Stimulated activated CD4-positive, alpha-beta T cell treated with anti-CD3 and anti-CD28 coated beads, Interleukin-1b, Interleukin-23, amount 100 ng/mL, for 48 hours (primary cell): ENCODE data around the gene BPIFB3.

Experiments used
- DNase-seq: peaks from one replicate; pipeline ENCODE4 v3.0.0-alpha.2; 2020

Gene BPIFB3

DNA sequence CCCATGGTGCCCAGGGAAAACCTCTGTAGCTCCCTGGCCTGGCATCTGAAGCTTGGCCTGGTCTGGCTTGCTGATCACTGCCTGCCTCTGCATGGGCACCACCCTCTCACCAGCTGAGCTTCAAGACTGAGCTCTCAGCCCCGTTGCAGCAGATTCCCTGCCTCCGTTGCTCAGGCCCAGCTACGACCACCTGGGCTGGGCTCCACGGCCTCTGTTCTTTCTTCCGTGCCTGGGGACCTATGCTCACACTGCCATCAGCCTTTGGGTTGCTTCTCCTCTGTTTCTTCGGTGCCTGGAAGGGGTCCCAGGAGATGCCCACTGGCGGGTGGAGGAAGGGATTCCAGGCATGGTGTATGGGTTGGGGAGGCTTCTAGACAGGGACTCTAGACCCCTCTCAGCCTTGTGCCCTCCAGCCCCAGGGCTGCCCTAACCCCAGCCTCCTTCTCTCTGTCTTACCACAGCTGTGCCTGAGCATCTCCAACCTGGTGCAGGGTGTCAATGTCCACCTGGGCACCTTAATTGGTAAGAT is 37.1 kb upstream of the BPIFB3 start:
- DNase-seq, result no peak

DNA sequence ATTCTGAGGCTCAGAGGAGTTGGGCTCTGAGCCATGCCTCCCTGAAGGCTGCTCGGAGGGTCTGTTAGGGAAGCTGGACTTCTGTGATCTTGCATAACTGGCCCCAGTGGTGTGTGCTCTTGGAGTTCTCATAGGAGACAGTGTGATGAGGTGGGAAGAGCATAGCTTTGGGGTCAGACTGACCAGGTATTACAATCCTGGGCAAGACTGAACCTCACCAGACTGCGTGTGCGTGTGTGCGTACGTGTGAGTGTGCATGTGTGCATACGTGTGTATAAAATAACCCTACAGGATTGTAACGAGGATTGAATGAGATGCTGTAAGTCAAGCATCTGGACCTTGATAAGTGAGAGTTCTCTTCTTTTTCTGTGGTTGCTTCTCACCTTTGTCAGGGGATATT is 36.2 kb upstream of the BPIFB3 start:
- DNase-seq, result no peak

DNA sequence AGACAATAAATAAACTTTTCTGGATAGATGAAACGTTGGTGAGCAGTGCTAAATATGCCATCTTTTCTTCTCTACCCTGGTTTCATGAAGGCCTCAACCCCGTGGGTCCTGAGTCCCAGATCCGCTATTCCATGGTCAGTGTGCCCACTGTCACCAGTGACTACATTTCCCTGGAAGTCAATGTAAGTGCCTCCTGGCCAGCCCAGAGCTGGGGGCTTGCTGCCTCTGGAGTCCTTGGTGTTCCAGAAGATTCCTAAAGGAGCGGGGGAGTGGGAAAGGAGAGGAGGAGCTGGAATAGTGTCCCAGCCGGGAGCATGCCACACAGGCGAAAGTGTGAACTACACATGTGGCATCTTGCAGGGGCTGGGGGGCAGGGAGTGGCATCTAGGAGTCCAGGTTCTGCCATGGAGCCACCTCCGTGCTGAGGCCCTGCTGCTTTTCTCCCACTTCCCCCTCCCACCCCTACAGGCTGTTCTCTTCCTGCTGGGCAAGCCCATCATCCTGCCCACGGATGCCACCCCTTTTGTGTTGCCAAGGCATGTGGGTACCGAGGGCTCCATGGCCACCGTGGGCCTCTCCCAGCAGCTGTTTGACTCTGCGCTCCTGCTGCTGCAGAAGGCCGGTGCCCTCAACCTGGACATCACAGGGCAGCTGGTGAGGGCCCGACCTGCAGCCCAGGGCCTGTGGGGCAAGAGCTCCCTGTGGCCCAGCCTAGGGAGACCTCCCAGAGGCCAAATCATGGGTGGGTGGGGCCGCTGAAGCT is 35.4 kb upstream of the BPIFB3 start:
- DNase-seq, result no peak

DNA sequence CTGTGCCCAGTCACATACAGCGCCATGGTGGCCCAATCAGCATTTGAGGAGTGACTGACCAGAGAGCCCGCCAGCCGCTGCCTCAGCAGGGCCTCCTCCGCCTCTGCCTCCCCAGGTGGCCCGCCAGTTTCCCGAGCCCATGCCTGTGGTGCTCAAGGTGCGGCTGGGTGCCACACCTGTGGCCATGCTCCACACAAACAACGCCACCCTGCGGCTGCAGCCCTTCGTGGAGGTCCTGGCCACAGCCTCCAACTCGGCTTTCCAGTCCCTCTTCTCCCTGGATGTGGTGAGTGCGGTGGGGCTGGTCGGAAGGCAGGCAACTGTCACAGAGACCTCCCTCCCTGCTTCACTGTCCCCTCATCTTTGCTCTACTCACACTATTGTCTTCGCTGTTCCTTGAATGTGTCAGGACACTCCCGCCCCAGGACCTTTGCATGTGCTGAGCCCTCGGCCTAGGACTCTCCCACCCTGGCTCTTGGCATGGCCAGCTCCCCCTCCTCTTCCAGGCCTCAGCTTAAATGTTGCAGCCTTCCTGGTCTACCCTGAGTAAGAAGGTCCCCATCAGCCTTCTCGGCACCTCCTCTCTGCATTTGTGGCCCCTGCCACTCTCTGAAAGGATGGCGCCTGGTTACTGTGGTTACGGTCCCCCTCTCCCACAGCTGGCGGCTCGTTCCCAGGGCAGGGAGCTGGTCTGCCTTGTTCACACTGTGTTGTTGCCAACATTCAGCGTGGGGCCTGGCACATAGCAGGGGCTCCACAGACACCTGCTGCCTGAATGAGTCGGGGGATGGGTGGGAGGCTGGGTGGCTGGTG is 34.0 kb upstream of the BPIFB3 start:
- no peak for DNase-seq

DNA sequence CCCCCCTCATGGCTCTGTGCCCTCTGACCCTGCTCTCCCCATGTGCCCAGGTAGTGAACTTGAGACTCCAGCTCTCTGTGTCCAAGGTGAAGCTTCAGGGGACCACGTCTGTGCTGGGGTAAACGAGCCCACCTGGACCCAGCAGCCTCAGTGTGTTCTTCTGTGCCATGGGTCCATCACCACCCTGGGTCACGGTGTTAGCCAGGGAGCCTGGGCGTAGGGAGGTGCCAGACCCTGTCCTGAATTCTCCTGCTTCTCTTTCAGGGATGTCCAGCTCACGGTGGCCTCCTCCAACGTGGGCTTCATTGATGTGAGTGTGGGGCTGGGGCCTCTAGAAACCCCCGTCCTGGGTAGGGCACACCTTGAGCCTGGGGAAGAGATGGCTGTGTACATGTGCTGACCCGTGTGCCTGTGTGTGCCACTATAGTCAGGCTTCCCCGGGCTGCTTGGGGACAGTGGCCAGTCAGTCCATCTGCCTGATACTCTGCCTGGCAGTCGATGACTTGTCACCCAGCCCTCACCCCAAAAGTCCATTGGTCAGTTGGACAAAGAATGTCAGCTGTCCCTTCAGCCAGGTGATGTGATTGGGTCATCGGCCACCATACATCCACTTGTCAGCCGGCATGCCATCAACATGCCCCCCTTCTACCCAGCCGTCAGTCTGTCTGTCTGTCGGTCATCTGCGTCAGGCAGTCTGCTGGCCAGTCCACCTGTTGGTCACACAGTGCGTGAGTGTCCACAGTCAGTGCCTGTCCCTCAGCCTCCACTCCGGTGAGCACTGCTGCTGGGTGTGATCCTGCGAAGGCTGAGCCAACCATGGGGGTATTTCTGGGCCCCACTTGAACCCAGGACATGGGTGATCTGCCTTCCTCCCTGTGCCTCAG is 33.2 kb upstream of the BPIFB3 start:
- DNase-seq, result no peak

DNA sequence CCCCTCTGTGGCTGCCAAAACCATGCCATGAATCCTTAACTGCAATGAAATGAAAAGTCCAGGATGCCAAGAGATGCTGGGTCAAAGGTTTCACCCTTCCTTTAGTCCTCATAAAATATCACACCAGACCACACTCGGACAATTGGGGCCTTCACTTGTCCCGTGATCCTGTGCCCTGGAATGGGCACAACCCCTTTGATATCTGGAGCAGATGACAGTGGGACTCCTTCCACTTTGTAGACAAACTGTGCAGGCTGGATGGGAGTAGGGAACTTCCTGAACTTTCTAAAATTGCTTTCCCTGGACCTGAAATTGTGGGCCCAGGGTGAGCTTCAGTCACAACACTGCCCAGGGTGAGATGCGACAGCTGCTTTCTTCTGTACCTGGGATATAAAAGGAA is 31.8 kb upstream of the BPIFB3 start:
- DNase-seq, result no peak

DNA sequence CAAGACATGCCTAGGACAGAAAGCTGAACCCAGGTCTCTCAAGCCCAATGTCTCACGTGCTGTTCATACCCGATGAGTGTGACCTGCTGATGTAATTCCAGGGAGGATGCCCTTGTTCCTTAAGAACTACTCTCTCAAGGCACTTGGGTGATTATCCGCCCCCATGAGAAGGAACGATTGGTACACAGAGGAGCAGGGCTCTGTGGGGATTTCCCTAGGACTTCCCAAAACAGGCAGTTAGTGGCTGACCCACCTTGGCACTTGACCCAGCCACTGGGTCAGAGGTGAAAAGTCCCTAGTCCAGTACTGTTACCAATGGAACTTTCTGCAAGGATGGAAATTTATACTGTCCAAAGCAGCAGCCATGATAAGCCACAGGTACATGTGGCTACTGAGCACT is 31.4 kb upstream of the BPIFB3 start:
- DNase-seq, result no peak

DNA sequence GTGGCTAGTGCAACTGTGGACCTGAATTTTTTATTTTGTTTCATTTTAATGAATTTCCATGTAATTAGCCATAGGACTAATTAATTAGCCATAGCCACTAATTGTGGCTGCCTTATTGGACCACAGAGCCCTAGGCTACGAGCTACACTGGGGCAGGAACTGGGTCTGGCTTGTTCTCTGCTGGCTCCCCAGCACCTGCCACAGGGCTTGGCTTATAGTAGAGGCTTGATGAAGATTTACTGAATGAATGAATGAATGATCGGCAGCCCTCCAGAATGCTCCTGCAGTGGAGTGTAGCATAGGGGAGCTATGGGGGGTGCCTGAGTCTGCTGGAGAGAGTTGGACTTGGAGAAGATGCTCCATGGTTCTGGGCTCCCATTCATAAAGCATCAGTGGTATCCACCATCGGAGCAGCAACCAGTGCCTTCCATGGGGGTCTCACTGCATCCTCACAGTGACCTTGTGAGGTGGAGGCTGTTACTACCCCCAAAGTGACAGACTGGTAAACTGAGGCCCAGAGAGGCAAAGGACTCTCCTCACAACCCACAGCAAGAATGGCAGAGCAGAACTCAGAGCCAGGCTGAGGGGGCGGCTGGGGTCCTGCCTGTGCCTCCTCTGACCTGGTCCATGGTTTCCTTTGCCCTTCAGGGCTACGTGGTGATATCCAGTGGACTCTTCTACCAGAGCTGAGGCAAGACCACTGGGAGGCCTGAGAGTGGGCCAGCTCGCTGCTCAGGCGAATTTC is 30.8 kb upstream of the BPIFB3 start:
- DNase-seq, result no peak

DNA sequence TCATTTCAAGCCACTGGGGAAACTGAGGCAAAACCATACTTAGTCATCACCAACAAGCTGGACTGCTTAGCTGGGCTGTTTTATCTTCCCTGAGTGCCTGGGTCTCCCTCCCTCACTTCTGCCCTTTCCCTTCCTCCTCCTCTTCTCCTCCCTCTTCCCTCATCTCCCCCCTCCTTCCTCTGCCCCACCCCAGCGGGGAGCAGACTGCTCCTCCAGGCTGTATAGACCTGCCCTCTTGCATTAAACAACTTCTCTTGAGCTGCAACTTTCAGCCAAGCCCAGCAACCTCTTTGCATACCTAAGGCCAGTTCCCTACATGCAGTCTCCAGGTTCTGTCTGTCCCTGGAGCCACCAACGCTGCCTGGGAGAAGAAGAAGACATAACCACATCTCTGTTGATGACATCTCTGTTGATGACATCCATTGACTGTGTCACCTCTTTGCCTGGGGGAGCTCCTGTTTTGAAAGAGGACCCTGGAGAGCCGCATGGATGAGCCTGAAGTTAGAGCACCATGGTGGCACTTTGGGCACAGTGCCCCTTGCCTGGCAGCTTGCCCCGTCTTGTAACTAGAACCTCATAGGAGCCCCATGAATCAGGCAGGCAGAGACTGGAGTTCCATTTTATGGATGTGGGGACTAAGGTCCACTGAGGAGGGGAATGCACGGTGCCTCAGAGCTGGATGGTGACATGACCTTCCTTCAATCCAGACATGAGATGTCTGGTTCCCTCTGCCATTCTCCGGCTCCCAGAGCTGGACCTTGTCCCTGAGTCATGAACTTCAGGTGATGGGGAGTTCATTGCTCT is 30.1 kb upstream of the BPIFB3 start:
- no peak for DNase-seq

DNA sequence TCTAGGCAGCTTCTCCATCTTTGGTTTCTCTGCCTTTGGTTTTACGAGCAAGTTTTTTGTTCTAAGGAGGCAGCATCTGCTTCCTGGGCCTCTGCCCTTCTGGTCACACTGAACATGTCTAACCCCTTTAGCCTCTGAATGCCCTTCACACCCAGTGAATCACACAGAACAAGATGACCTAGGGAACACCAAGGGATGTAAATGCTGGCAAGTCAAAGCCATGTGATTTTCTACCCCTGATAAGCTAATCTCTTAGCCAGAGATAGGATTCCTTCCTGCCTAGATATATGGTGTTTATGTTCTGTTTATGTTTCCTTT is 29.5 kb upstream of the BPIFB3 start:
- no peak for DNase-seq

DNA sequence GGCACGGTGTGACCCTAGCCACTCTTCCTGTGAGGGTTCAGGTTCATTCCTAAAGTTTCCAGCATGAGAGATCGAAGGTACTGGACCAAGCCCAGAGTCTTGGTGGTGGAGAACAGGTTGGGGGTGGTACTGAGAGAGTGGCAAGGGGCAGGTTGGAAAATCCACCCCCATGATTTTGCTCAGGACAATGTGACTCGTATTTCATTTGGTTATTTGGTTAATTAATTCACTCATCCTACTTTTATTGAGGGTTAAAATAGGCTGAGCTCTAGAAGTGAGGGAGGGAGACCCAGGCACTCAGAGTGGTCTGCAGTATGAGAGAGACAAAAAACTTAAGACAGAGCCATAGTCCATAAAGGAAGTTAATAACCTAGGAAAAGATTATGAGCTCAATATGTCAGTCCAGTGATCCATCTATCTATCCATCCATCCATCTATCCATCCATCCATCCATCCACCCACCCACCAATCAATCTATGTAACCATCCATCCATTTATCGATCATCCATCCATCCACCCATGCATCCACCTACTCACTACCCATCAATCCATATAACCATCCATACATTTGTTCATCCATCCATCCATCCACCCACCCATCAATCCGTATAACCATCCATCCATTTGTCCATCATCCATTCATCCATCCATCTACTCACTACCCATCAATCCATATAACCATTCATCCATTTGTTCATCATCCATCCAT is 28.9 kb upstream of the BPIFB3 start:
- no peak for DNase-seq

DNA sequence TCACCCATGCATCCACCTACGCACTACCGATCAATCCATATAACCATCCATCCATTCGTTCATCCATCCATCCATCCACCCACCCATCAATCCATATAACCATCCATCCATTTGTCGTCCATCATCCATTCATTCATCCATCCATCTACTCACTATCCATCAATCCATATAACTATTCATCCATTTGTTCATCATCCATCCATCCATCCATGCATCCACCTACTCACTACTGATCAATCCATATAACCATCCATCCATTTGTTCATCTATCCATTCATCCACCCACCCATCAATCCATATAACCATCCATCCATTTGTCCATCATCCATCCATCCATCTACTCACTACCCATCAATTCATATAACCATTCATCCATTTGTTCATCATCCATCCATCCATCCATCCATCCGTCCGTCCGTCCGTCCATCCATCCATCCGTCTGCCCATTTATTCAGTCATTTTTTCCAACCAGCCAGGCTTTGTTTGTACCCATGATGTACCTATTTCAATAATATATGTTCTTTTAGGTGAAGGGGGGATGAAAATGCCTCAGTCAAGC is 28.3 kb upstream of the BPIFB3 start:
- no peak for DNase-seq

DNA sequence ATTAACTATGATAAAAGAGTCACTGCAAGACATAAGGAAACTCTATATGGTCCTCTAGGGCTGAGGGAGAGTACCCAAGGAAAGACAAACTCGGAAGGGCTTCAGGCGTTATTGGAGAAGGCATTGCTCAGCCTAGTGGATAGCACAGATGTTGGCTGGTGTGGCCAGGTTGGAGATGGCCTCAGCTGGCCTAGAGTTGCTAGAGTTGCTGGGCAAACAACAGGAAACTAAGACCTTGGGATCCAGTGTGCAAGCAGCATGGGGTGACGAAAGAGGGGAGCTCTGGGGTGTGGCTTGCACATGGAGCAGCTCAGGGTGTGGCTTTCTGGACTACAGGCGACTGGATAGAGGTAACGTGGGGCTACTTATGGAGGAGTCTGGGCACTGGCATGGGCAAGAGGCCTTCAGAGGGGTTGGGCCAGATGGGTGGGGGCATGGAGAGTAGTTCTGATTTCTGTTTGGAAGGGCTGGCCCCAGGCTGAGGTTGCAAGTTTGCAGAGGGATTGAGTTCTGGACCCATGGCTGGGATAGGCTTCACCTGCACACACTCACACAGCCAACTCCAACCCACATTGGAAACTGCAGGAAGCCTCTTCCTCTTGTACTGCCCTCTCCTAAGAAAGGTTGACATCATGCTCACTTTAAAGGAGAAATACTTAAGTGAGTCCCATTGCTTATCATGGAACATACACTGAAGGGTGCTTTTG is 27.5 kb upstream of the BPIFB3 start:
- DNase-seq, result no peak

DNA sequence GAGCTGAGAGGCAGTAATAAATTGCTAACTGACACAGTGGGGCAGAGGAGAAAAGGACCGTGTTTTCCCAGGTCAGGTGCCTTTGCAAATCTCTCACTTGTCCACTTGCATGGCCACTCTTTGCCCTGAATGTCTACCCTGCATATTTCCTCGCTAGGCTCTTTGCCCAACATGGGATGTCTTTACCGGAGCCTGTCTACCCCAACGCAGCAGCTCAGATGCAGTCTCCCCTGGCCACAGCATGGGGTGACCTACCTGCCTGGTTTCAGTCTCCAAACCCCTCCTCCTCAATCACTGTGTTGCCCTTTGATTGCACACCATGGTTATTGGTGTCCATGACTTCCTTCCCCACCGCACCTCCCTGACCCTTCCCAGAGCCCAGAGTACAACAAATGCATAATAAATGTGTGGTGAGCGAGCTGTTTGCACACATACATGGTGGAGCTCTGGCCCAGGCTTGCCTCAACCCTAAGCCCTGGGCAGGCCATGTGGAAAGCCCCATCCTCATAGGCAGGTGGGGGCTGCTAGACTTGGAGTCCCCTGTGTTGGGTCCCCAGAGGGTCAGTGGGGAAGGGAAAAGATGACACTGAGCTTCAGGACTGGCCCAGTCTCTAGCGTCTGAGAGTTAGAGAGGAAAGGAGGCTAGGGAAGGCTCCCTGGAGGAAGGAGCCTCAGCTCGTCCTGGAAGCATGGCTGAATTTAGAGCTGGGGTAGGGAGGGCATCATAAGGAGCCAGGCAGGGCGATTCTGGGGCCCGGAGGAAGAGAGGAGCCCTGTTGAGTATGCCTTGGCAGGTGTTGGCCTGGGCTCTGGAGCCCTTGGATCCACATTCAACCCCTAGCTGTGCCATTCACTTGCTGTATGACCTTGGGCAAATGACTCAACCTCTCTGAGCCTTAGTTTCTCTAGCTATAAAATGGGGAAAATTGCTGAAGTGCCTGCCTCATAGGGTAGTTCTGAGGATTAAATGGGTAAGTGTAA is 26.6 kb upstream of the BPIFB3 start:
- DNase-seq, result no peak

DNA sequence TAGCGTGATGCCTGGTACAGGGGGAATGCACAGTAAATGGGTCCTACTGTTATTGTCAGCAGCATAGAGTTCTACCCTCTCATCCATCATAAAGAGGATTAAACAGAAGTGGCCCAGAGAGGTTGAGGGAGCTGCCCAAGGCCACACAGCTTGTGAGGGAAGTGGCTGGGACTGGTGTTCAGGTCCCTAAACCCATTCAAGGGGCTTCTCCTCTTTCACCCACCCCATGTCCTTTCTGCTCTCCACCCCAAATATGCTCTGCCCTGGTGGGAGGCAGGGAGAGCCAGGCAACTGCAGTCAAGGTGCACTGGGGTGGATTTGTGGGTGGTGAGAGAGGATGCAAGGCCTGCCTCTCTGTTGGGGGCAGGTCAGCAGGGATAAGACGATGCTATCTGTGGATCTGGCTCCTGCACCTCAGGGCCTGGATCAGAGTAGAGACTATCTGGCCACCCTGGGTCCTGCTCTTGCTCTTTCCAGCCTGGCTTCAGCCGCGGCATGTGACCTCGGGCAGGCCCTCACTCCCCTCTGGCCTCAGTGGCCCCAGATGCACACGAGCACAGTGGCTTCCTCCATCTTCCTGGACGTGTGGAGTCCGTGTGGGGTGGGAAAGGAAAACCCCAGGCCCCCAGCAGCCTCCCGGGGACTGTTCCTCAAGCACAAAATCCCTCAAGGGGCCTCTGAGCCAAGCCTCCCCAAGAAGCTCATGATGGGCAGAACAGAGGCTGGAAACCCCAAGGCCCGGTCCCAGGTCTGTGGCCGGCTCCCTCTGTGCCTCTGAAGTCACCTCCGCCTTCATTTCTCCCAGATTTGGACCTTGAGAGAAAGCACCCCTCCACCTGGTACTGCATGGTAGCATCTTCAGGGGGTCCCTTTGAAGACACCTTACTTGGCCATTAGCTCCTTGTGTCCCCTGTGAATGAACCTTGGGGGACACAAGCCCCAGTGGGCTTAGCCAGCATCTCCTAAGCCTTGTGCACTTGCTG is 25.6 kb upstream of the BPIFB3 start:
- no peak for DNase-seq

DNA sequence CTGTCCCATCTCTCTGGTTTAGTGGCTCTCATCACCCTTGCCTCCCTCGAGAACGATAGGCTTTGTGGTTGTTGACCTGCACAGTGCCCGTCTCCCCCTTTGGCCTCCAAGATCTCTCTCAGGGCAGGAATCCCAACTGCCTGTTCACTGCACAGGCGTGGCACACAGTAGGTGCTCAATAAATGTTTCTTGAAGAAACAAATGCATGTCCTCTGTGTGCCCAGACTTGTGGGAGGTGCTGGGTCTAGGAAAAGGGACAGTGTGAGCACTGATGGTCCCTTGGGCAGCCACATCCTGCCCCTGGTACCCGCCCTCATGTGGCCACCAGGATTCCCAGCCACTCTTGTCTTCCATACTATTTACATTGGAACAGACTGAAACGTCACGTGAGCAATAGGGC is 24.8 kb upstream of the BPIFB3 start:
- no peak for DNase-seq

DNA sequence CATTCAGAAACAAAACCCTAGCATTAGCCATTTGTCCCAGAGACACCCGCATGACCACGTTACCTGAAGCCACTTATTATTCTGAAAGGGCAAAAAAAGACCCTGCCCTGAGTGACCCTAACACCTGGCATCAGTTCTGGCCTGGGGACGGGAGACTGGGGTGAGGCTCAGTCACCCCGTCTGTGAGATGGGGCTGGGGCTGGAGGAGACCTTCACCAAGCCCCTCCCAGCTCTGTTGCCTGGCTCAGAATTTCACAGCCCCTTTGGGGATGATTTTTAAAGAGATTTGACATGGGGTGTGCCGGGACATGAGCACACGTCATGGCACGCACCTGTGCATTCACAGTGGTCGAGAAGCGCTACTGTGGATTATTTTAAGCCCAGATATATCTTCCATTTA is 23.6 kb upstream of the BPIFB3 start:
- no peak for DNase-seq

DNA sequence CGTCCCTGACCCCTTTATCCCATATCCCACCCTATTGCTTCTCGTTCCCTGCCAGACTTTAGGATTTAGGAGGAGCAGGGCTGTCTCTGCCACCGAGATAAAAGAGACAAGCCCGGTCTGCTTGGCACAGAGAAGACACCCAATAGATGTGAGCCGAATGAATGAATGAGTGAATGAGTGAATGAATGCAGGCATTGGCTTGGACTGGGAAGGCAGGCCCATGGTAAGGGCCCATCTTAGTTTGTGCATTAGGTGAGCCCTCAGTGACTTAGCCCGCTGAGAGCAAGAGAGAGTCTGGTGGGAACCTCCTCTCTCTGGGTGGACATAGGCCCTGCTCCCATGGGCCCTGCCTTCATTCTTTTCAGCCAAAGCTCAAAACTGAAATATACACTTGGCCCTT is 23.1 kb upstream of the BPIFB3 start:
- no peak for DNase-seq
